ENCODE data around the gene BHLHE23.

Gene BHLHE23

DNA sequence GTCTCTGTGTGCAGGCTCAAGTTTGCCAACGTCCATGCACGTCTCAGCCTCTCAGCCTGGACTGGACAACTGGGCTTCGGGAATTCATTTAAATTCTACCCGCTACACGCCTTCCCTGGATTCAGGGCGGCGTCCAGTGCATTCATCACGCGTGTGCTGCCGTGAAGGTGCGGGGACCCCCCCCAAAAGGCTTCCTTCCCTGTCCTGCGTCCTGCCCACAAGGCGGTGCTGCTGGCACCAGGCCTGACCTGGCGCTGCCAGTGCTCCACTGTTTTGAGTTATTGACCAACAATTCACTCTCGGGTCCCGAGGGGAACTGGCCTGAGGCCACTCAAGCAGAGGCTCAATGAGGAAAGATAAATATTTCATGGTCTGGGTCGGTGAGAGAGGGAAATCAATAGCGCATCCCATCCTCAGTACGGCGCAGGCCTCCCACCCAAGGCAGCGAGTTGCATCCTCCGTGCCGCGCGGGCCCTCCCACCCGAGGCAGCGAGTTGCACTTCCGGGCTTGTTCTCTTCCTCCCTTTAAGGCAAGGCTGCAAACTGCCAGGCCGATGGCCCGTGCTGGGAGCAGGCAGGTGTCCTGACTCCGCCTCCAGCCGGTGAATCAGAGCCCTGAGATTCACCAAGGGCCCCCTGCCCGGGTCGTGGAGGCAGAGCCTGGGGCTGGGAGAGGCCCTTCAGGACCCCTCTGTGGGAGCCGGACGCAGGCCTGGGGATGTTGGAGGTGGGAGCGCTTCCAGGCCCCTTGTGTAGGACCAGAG lies 22.8 kb upstream of the BHLHE23 start:
- peaks cover 7% of the 10 kb centered on the region for H3K4me1 ChIP-seq (ENCODE audit: control insufficient read depth, insufficient read depth, low read length)
- H3K9ac ChIP-seq (ENCODE audit: low read depth, low read length) = no peak overlapping the region
- no peaks in the 10 kb centered on the region for H3K9me3 ChIP-seq (replicated peaks; ENCODE audit: low read length)
- peaks cover 81% of the 10 kb centered on the region for H3K27me3 ChIP-seq (ENCODE audit: control insufficient read depth, insufficient read depth, low read length)
- H3K4me3 ChIP-seq (ENCODE audit: low read length) = no peak overlapping the region
- no peak overlapping the region for H3K4me2 ChIP-seq (ENCODE audit: low read length)
- no peaks in the 10 kb centered on the region for H3K36me3 ChIP-seq (ENCODE audit: insufficient read depth, low read length)

DNA sequence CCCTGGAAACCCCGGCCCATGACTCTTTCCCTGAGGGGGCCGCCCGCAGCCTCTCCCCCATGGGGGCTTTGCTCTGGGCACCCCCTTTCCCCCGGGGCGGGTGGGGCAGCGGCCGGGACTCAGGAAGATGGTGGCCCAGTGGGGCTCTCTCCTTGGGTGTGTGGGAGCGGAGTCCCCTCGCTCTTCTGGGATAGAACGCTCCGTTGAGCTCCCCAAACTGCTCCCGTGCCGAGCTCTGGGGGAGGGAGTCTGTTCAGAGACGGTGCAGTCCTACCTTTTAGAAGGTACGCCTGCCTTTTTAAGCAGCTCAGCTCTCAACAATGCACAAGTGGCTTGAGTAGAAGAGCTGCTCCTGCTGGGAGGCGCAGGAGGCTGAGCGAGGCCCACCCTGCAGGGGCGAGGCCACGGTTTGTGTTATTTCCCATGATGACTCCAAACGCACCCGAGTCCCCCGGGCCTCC lies 21.7 kb upstream of the BHLHE23 start:
- no peaks in the 10 kb centered on the region for H3K9me3 ChIP-seq (replicated peaks; ENCODE audit: low read length)
- H3K9ac ChIP-seq (ENCODE audit: low read depth, low read length) = no peak overlapping the region
- no peaks in the 10 kb centered on the region for H3K36me3 ChIP-seq (ENCODE audit: insufficient read depth, low read length)
- H3K4me1 ChIP-seq (ENCODE audit: control insufficient read depth, insufficient read depth, low read length) = peaks cover 7% of the 10 kb centered on the region
- H3K4me2 ChIP-seq (ENCODE audit: low read length) = no peak overlapping the region
- H3K4me3 ChIP-seq (ENCODE audit: low read length) = no peak overlapping the region
- H3K27me3 ChIP-seq (ENCODE audit: control insufficient read depth, insufficient read depth, low read length) = peaks cover 81% of the 10 kb centered on the region

- H3K4me2 ChIP-seq (ENCODE audit: low read length) = no peak overlapping the region
- no peaks in the 10 kb centered on the region for H3K9me3 ChIP-seq (replicated peaks; ENCODE audit: low read length)
- H3K4me1 ChIP-seq (ENCODE audit: control insufficient read depth, insufficient read depth, low read length) = peaks cover 7% of the 10 kb centered on the region
- H3K36me3 ChIP-seq (ENCODE audit: insufficient read depth, low read length) = no peaks in the 10 kb centered on the region
- H3K27me3 ChIP-seq (ENCODE audit: control insufficient read depth, insufficient read depth, low read length) = peaks cover 81% of the 10 kb centered on the region
- H3K9ac ChIP-seq (ENCODE audit: low read depth, low read length) = no peak overlapping the region
- H3K4me3 ChIP-seq (ENCODE audit: low read length) = no peak overlapping the region
Measured at GRCh38 chr20:63027922-63028389, 21.2 kb upstream of the BHLHE23 start.

DNA sequence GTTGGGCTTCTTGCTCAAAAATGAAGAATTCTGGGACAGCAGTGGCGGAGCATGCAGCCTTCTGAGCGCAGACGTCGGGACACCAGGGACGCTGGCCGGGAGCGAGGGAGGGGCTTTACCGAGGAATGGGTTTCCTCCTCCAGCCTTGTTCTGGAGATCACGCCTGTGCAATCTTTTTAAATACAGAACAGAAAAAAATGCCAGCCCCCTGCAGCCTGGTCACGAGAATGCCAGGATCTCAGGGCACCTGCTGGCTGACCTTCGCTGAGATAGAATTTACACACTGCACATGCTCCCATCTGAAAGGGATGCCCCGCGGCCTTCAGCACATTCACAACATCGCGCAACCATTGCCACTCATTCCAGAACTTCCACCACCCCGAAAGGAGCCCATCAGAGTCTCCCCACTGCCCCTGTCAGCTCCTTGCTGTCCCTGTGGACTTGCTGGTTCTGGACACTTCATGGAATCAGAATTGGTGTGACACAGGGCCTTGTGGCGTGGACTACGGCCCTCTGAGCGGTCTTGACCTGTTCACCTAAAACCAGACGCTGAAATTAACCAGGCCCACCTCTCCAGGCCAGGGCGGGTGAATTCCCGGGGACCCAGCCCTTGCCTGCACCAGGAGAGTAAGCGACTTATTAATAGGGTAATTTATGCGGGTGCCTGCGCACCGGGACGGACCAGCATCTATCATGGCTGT lies 20.6 kb upstream of the BHLHE23 start:
- Histone ChIP-seq H3K27me3 (ENCODE audit: control insufficient read depth, insufficient read depth, low read length) (peaks cover 81% of the 10 kb centered on the region), H3K9ac (ENCODE audit: low read depth, low read length) (no peak overlapping the region), H3K36me3 (ENCODE audit: insufficient read depth, low read length) (no peaks in the 10 kb centered on the region), H3K4me3 (ENCODE audit: low read length) (no peak overlapping the region), H3K4me1 (ENCODE audit: control insufficient read depth, insufficient read depth, low read length) (peaks cover 7% of the 10 kb centered on the region), H3K4me2 (ENCODE audit: low read length) (no peak overlapping the region), H3K9me3 (replicated peaks; ENCODE audit: low read length) (no peaks in the 10 kb centered on the region)

GRCh38 chr20:63026582-63027165 lies 19.9 kb upstream of the BHLHE23 start:
- Histone ChIP-seq H3K4me2 (ENCODE audit: low read length) (no peak overlapping the region), H3K36me3 (ENCODE audit: insufficient read depth, low read length) (no peaks in the 10 kb centered on the region), H3K4me3 (ENCODE audit: low read length) (no peak overlapping the region), H3K9me3 (replicated peaks; ENCODE audit: low read length) (no peaks in the 10 kb centered on the region), H3K9ac (ENCODE audit: low read depth, low read length) (no peak overlapping the region), H3K27me3 (ENCODE audit: control insufficient read depth, insufficient read depth, low read length) (peaks cover 80% of the 10 kb centered on the region), H3K4me1 (ENCODE audit: control insufficient read depth, insufficient read depth, low read length) (peaks cover 7% of the 10 kb centered on the region)

DNA sequence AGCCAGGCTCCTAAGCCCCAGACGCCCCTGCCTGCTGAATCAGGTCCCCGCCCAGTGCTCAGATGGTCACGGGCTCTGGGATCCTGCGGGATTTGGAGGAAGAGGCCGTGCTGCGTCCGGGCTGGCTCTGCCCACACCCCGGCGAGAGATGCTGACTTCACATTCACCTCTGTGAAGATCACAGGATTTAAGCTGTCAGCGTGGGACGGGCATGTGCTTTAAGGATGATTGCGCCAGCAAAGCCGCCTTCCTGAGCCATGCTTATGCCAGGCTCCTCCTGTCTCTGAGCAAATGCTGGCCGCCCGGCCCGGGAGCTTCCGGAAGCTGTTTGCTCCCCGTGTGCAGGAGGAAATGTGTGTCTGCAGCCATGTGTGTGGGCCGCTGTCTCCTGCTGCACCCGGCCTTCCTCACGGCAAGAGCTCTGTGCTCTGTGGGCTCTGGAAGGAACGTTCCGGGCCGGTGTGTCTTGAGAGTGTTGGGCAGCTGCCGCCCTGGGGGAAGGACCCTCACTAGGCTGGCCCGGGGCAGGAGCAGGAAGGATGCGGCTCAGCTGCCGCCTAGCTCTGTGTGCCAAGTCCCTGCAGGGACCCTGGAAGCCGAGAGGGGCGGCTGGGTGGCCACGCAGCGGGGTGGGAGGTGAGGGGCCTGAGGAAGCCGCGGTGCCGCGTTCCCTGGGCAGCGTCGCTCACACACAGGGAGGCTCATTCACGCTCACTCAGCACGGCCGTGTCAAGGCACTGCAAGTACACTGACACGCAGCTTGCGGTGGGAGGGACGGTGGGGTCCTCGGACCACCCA lies 19.0 kb upstream of the BHLHE23 start:
- H3K27me3 ChIP-seq (ENCODE audit: control insufficient read depth, insufficient read depth, low read length) = peaks cover 87% of the 10 kb centered on the region

DNA sequence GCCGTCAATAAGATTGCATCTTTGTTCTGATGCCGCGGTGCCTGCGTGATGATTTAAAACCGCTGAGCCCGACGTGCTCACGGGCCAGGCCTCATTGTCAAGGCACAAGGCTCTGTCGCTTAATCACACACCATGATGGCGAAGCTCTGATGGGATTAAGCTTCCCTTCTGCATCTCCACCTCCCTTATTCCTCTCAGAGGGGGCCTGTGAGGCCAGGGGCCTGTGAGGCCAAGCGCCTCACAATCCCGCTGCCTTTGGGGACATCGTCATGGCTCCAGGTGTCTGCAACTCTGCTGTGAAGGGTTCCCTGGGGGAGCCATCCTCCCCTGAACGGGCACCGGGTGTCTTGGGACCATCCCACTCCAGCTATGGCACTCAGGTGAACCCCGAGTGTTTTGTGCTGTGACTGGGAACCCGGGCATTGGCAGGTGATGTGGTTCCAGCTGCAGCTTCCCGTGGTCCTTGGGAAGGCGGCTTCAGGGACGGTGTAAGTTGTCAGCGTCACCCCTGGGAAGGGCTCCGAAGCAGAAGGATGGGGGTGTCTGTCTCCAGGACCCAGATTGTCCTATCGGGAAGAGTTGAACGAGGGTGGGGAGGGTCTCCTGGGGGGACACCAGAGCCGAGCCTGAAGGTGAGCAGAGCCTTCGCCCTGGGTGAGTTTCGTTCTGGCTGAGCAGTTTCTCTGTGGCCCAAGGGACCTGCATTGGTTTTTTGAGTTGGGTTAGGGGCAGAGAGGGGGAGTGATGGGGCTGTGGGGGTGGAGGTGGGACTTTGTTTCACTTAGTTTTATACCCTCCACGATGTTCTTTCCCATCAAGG lies 18.0 kb upstream of the BHLHE23 start:
- H3K9ac ChIP-seq (ENCODE audit: low read depth, low read length) = no peak overlapping the region
- H3K4me3 ChIP-seq (ENCODE audit: low read length) = no peak overlapping the region
- H3K36me3 ChIP-seq (ENCODE audit: insufficient read depth, low read length) = no peaks in the 10 kb centered on the region
- H3K4me1 ChIP-seq (ENCODE audit: control insufficient read depth, insufficient read depth, low read length) = peaks cover 7% of the 10 kb centered on the region
- H3K4me2 ChIP-seq (ENCODE audit: low read length) = no peak overlapping the region
- peaks cover 86% of the 10 kb centered on the region for H3K27me3 ChIP-seq (ENCODE audit: control insufficient read depth, insufficient read depth, low read length)
- H3K9me3 ChIP-seq (replicated peaks; ENCODE audit: low read length) = no peaks in the 10 kb centered on the region

More for the DNA sequence above, 19.0 kb upstream of the BHLHE23 start:
- peaks cover 7% of the 10 kb centered on the region for H3K4me1 ChIP-seq (ENCODE audit: control insufficient read depth, insufficient read depth, low read length)
- H3K4me3 ChIP-seq (ENCODE audit: low read length) = peak overlapping the region; percentile 63
- H3K9ac ChIP-seq (ENCODE audit: low read depth, low read length) = no peak overlapping the region
- peak overlapping the region; percentile 86 for H3K4me2 ChIP-seq (ENCODE audit: low read length)
- H3K9me3 ChIP-seq (replicated peaks; ENCODE audit: low read length) = no peaks in the 10 kb centered on the region
- H3K36me3 ChIP-seq (ENCODE audit: insufficient read depth, low read length) = no peaks in the 10 kb centered on the region

- no peak overlapping the region for H3K4me2 ChIP-seq (ENCODE audit: low read length)
- peaks cover 7% of the 10 kb centered on the region for H3K4me1 ChIP-seq (ENCODE audit: control insufficient read depth, insufficient read depth, low read length)
- peaks cover 85% of the 10 kb centered on the region for H3K27me3 ChIP-seq (ENCODE audit: control insufficient read depth, insufficient read depth, low read length)
- H3K9ac ChIP-seq (ENCODE audit: low read depth, low read length) = no peak overlapping the region
- H3K4me3 ChIP-seq (ENCODE audit: low read length) = no peak overlapping the region
- no peaks in the 10 kb centered on the region for H3K9me3 ChIP-seq (replicated peaks; ENCODE audit: low read length)
- no peaks in the 10 kb centered on the region for H3K36me3 ChIP-seq (ENCODE audit: insufficient read depth, low read length)
Measured at GRCh38 chr20:63023936-63024571, 17.3 kb upstream of the BHLHE23 start.

GRCh38 chr20:63023071-63023935 lies 16.5 kb upstream of the BHLHE23 start:
- no peaks in the 10 kb centered on the region for H3K9me3 ChIP-seq (replicated peaks; ENCODE audit: low read length)
- H3K27me3 ChIP-seq (ENCODE audit: control insufficient read depth, insufficient read depth, low read length) = peaks cover 83% of the 10 kb centered on the region
- H3K36me3 ChIP-seq (ENCODE audit: insufficient read depth, low read length) = no peaks in the 10 kb centered on the region
- no peak overlapping the region for H3K4me2 ChIP-seq (ENCODE audit: low read length)
- H3K9ac ChIP-seq (ENCODE audit: low read depth, low read length) = no peak overlapping the region
- H3K4me1 ChIP-seq (ENCODE audit: control insufficient read depth, insufficient read depth, low read length) = peaks cover 7% of the 10 kb centered on the region
- H3K4me3 ChIP-seq (ENCODE audit: low read length) = no peak overlapping the region

Measured in skeletal muscle satellite cell (primary cell).